Fibroblast of pulmonary artery (primary cell): ENCODE data around the gene PPP1R37.

Experiments
- DNase-seq: peaks from one replicate; pipeline ENCODE4 v3.0.0-alpha.2; 2010; ENCODE audit warnings: low read depth
- H3K4me3 ChIP-seq: replicated peaks from 2 replicates; pipeline ENCODE4 v1.5.1; 2011; ENCODE audit warnings: low read depth, mild to moderate bottlenecking, control low read depth, low read length, moderate library complexity
- TF ChIP-seq, protein P1 (sequence below): IDR thresholded peaks from 2 replicates; pipeline ENCODE4 v1.5.1; 2011; ENCODE audit warnings: mild to moderate bottlenecking, control low read depth, low read length, inconsistent platforms; ENCODE audit errors: missing control alignments

Gene PPP1R37

GRCh38 chr19:45095496-45096413 lies 2.8 kb downstream of the PPP1R37 start:
- DNase-seq = no peak
- no peak overlapping the region for H3K4me3 ChIP-seq
- TF ChIP-seq, protein P1, sequence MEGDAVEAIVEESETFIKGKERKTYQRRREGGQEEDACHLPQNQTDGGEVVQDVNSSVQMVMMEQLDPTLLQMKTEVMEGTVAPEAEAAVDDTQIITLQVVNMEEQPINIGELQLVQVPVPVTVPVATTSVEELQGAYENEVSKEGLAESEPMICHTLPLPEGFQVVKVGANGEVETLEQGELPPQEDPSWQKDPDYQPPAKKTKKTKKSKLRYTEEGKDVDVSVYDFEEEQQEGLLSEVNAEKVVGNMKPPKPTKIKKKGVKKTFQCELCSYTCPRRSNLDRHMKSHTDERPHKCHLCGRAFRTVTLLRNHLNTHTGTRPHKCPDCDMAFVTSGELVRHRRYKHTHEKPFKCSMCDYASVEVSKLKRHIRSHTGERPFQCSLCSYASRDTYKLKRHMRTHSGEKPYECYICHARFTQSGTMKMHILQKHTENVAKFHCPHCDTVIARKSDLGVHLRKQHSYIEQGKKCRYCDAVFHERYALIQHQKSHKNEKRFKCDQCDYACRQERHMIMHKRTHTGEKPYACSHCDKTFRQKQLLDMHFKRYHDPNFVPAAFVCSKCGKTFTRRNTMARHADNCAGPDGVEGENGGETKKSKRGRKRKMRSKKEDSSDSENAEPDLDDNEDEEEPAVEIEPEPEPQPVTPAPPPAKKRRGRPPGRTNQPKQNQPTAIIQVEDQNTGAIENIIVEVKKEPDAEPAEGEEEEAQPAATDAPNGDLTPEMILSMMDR = no peak

GRCh38 chr19:45096700-45097099 lies 3.7 kb downstream of the PPP1R37 start:
- TF ChIP-seq, protein P1 = no peak
- no peak overlapping the region for H3K4me3 ChIP-seq
- no peak for DNase-seq

- DNase-seq = no peak
- TF ChIP-seq, protein P1 = no peak
- no peak overlapping the region for H3K4me3 ChIP-seq
These were observed 4.4 kb downstream of the PPP1R37 start for GRCh38 chr19:45097450-45097775.

DNA sequence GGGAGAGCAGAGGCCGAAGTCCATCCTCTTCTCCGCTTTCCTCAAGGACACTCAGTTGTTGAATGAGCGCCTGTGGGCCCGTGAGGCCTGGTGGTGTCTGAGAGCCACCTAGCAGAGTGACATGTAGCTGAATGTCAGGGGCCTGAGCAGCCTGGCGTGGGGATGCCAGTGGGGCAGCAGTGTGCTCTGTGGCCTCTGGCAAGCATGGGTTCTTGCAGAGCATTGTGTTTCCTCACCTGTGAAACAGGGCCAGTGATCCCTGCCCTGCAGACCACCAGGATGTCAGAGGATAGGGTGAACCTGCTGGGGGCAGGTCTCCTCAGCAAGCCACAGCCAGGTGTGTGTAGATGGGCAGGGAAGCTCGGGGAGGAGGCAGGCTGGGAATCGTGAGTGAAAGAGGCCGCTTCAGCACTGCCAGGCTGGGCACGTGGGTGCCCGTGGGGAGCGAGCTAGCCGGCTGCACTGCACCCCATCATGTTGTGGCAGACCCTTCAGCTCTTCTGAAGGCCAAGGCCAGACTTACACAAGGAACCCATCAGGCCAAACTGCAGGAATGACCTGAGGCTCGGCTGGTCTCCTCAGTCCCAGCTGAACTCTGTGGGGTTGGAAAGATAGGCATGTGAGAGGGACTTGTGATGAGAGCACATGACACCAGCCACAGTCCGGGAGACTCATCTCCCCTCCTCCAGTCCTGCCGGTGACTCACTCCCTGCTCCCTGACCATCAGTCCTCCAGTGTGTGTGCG lies 5.0 kb downstream of the PPP1R37 start:
- TF ChIP-seq, protein P1 = no peak
- peak; percentile 92 for DNase-seq
- H3K4me3 ChIP-seq = peak overlapping the region; percentile 25

- peak; percentile 72 for DNase-seq
- H3K4me3 ChIP-seq = peak overlapping the region; percentile 25
- TF ChIP-seq, protein P1 = no peak
These were observed 5.8 kb downstream of the PPP1R37 start for GRCh38 chr19:45098521-45099466.

DNA sequence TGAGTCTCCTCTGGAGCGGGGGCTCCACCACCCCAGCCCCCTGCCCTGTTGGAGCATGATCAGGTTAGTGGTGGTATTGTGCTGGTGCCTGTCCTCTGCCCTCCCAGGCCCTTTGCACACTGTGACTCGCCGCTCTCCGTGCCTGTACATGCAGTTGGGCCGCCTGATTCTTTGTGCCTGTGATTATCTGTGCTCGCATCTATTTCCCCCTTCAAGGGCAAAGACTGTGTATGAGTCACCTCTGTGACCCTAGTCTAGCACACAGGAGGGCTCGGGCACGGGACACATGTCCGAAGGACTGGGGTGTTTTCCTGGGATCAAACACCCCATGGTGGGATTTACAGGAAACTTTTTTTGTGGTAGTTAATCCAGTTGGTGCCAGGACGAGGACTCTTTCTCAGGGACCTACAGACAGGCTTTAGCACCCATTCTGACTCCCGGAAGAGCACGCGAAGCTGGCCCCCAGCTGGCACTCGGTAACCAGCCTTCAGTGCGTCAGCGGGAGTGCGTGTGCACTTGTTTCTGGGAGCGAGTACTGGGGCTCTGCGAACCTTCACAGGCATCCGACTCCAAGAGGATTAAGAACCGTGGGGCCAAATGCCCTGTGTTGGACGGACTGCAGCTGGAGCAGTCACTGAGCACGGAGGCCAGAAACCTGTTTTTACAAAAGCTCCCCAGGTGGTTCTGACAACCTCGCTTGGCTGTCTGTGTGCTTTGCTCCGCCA lies 6.7 kb downstream of the PPP1R37 start:
- DNase-seq = no peak
- TF ChIP-seq, protein P1 = no peak
- no peak overlapping the region for H3K4me3 ChIP-seq
